SK-N-SH (cell line): Measurements from ENCODE around the gene SLC35F4.

Source experiments
- EP300 ChIP-seq, 2 experiments: IDR thresholded peaks; 2 replicates each; pipeline versions ENCODE4 v1.4.0 to v1.6.1; 2012; ENCODE audit warnings: borderline replicate concordance in 1 of 2, low read depth in 1 of 2, low read length in 1 of 2
- IRF3 ChIP-seq: fragments of 150-350 bp; IDR thresholded peaks from 2 replicates; pipeline ENCODE4 v1.6.1; 2016; ENCODE audit warnings: mild to moderate bottlenecking, low read depth, low read length
- JUND ChIP-seq: IDR thresholded peaks from 2 replicates; pipeline ENCODE4 v1.4.0; 2012
- NRF1 ChIP-seq: IDR thresholded peaks from 2 replicates; pipeline ENCODE4 v1.6.1; 2012; ENCODE audit warnings: low read depth, mild to moderate bottlenecking, low read length
- POLR2AphosphoS5 ChIP-seq: IDR thresholded peaks from 2 replicates; pipeline ENCODE4 v1.6.1; 2012; ENCODE audit warnings: low read depth, low read length
- RAD21 ChIP-seq: IDR thresholded peaks from 2 replicates; pipeline ENCODE4 v1.6.1; 2012; ENCODE audit warnings: mild to moderate bottlenecking, low read length
- REST ChIP-seq: IDR thresholded peaks from 2 replicates; pipeline ENCODE4 v1.6.1; 2012; ENCODE audit warnings: mild to moderate bottlenecking, low read depth, low read length, moderate library complexity
- TF ChIP-seq, protein P1 (sequence below): fragments of 200-600 bp; sonication (generic); IDR thresholded peaks from 2 replicates; pipeline ENCODE4 v1.6.1; 2017; ENCODE audit warnings: antibody characterized with exemption, mild to moderate bottlenecking, moderate library complexity

DNA sequence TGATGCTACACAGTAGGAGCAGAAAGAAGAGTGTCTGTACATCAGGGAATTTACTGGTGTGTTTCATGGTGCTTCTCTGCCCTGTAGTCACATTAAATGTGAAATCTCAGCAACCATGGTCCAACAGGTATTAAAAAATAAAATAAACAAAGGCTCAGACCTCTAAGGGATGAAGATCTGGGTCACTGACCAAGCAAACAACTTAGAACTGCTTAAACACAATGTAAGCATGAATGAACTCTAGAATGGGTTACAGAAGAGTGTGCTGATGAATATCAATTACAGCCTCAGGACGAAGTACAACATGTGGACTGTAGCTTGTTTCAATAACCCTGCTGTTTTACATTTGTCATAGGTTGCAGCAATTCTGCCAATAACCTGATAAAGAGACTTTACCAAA, 47.4 kb downstream of the SLC35F4 start:
- TF ChIP-seq POLR2AphosphoS5 (no peak), IRF3 (no peak), NRF1 (no peak), REST (no peak), RAD21 (no peak), JUND (no peak), EP300 (IDR thresholded peaks at IDR 0.05; ENCODE audit: borderline replicate concordance in 1 of 2, low read depth in 1 of 2, low read length in 1 of 2) (no peak)
- TF ChIP-seq, protein P1, sequence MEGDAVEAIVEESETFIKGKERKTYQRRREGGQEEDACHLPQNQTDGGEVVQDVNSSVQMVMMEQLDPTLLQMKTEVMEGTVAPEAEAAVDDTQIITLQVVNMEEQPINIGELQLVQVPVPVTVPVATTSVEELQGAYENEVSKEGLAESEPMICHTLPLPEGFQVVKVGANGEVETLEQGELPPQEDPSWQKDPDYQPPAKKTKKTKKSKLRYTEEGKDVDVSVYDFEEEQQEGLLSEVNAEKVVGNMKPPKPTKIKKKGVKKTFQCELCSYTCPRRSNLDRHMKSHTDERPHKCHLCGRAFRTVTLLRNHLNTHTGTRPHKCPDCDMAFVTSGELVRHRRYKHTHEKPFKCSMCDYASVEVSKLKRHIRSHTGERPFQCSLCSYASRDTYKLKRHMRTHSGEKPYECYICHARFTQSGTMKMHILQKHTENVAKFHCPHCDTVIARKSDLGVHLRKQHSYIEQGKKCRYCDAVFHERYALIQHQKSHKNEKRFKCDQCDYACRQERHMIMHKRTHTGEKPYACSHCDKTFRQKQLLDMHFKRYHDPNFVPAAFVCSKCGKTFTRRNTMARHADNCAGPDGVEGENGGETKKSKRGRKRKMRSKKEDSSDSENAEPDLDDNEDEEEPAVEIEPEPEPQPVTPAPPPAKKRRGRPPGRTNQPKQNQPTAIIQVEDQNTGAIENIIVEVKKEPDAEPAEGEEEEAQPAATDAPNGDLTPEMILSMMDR = no peak
